GM12878 (cell line): ENCODE data around the gene PCBP4. TPM values are rescaled to one million over a fixed set of nuclear protein-coding genes. Genes with fewer than 3 reads are reported as not detected.

ENCODE experiments used
- CBX3 ChIP-seq: fragments of 200-600 bp; sonication (generic); IDR thresholded peaks from 2 replicates; pipeline ENCODE4 v1.6.1; 2016; ENCODE audit warnings: low read depth, borderline replicate concordance
- MAX ChIP-seq: IDR thresholded peaks from 2 replicates; pipeline ENCODE4 v1.6.1; 2012; ENCODE audit warnings: low read depth, low read length, improper control_type of control experiment
- PKNOX1 ChIP-seq: fragments of 450-650 bp; IDR thresholded peaks from 2 replicates; pipeline ENCODE4 v1.6.1; 2016; ENCODE audit warnings: mild to moderate bottlenecking
- RB1 ChIP-seq: fragments of 450-650 bp; formaldehyde crosslinking; IDR thresholded peaks from 2 replicates; pipeline ENCODE4 v1.6.1; 2017; ENCODE audit warnings: mild to moderate bottlenecking, borderline replicate concordance
- ZNF687 ChIP-seq: fragments of 450-650 bp; IDR thresholded peaks from 2 replicates; pipeline ENCODE4 v1.6.1; 2017; ENCODE audit warnings: mild to moderate bottlenecking, moderate library complexity
- polyA plus RNA-seq, 11 experiments: library from polyadenylated mRNA; depleted of rRNA in 4 of 11; unstranded in 6 of 11; stranded (reverse) in 5 of 11; fragments of >200 nt; fragmentation: Nextera tagmentation in 4 of 11; fragmentation: Illumina TruSeq in 1 of 11; extraction: Ambion mirVana in 4 of 11; extraction: Trizol in 1 of 11; gene quantifications; 1 replicate in 1 of 11; 2 replicates in 10 of 11; pipeline versions ENCODE4 v1.2.1 to v1.2.3, GENCODE V29; 2011 to 2016; ENCODE audit warnings: inconsistent platforms in 2 of 11, missing spikeins in 2 of 11, low read depth in 1 of 11
- total RNA-seq, 4 experiments: library from RNA; depleted of rRNA in 3 of 4; stranded (reverse); fragments of >200 nt in 3 of 4; fragmentation: Illumina TruSeq in 1 of 4; extraction: Trizol in 1 of 4; gene quantifications; 2 replicates each; pipeline versions ENCODE4 v1.2.1 to v1.2.3, GENCODE V29; 2013 to 2021

The PCBP4 gene
- total and polyA plus RNA-seq, 10 of the 15 experiments (the other 5 are each of a cell fraction or from before 2014, with no cell fraction given) = 0.05 to 14.5 (median 4.2) TPM

GRCh38 chr3:51934991-51935885, 32.0 kb downstream of the PCBP4 start (continued):
- TF ChIP-seq RB1 = no peak
- no peak for TF ChIP-seq CBX3
- TF ChIP-seq MAX = no peak
- no peak for TF ChIP-seq PKNOX1
- no peak for TF ChIP-seq ZNF687
